GM23338 (cell line): ENCODE measurements around the gene NPLOC4. TPM values are rescaled to one million over a fixed set of nuclear protein-coding genes. Genes with fewer than 3 reads are reported as not detected.
A peak's percentile ranks its signal among the peaks of the same experiment; 100 is the strongest.

Experiments
- ATAC-seq: fragments of 200-7000 bp; cut with Tn5 transposase; 3 replicates; pipeline ENCODE4 v1.9.1; 2020
- DNase-seq: peaks from one replicate; pipeline ENCODE4 v3.0.0-alpha.2; 2015; ENCODE audit warnings: low spot score
- H2AFZ ChIP-seq: fragments of 200-600 bp; sonication (generic); 2 replicates; pipeline ENCODE4 v1.8.0; 2016; ENCODE audit warnings: antibody characterized with exemption, mild to moderate bottlenecking, moderate library complexity
- H3F3A ChIP-seq: fragments of 200-600 bp; sonication (generic); replicated peaks from 2 replicates; pipeline ENCODE4 v1.8.0; 2017; ENCODE audit warnings: antibody characterized with exemption, mixed run types, low read depth
- H3K27ac ChIP-seq: fragments of 200-600 bp; sonication (generic); 2 replicates; pipeline ENCODE4 v1.6.1; 2016; ENCODE audit warnings: low read depth
- H3K27me3 ChIP-seq: fragments of 200-600 bp; sonication (generic); 2 replicates; pipeline ENCODE4 v1.8.0; 2016; ENCODE audit warnings: mild to moderate bottlenecking, mixed run types, moderate library complexity; ENCODE audit not compliant: insufficient read depth
- H3K36me3 ChIP-seq: fragments of 200-600 bp; sonication (generic); 2 replicates; pipeline ENCODE4 v1.8.0; 2016; ENCODE audit warnings: mild to moderate bottlenecking; ENCODE audit not compliant: insufficient read depth
- H3K4me1 ChIP-seq: fragments of 200-600 bp; sonication (generic); 2 replicates; pipeline ENCODE4 v1.8.0; 2016; ENCODE audit warnings: mild to moderate bottlenecking, moderate library complexity; ENCODE audit not compliant: insufficient read depth
- H3K4me2 ChIP-seq: fragments of 200-600 bp; sonication (generic); 2 replicates; pipeline ENCODE4 v1.7.1; 2017; ENCODE audit warnings: mixed run types
- H3K4me3 ChIP-seq: fragments of 200-600 bp; sonication (generic); 2 replicates; pipeline ENCODE4 v1.6.1; 2016; ENCODE audit warnings: mixed run types
- H3K79me2 ChIP-seq: fragments of 200-600 bp; sonication (generic); replicated peaks from 2 replicates; pipeline ENCODE4 v1.8.0; 2017; ENCODE audit warnings: mild to moderate bottlenecking; ENCODE audit not compliant: insufficient read depth
- H3K9me2 ChIP-seq: fragments of 200-600 bp; sonication (generic); 2 replicates; pipeline ENCODE4 v1.8.0; 2017; ENCODE audit not compliant: insufficient read depth
- H4K20me1 ChIP-seq: fragments of 200-600 bp; sonication (generic); replicated peaks from 2 replicates; pipeline ENCODE4 v1.8.0; 2017; ENCODE audit warnings: mild to moderate bottlenecking; ENCODE audit not compliant: insufficient read depth
- H3K27ac Mint-ChIP-seq: 2 replicates; pipeline ENCODE4 v1.8.0; 2020; ENCODE audit warnings: inconsistent platforms, mild to moderate bottlenecking, moderate library complexity, mixed read lengths
- H3K27me3 Mint-ChIP-seq: 3 replicates; pipeline ENCODE4 v1.8.0; 2022; ENCODE audit warnings: low read depth, mild to moderate bottlenecking, moderate library complexity, mixed read lengths, inconsistent platforms; ENCODE audit not compliant: insufficient read depth, poor library complexity
- H3K36me3 Mint-ChIP-seq: 3 replicates; pipeline ENCODE4 v1.8.0; 2021; ENCODE audit warnings: low read depth, mild to moderate bottlenecking, inconsistent platforms, moderate library complexity, mixed read lengths
- H3K4me1 Mint-ChIP-seq: 3 replicates; pipeline ENCODE4 v1.8.0; 2020; ENCODE audit warnings: mild to moderate bottlenecking, inconsistent platforms, mixed read lengths
- H3K4me3 Mint-ChIP-seq: 3 replicates; pipeline ENCODE4 v1.8.0; 2021; ENCODE audit warnings: moderate library complexity, mild to moderate bottlenecking, inconsistent platforms, mixed read lengths
- H3K9me3 Mint-ChIP-seq: 3 replicates; pipeline ENCODE4 v1.8.0; 2020; ENCODE audit warnings: moderate library complexity, mild to moderate bottlenecking, inconsistent platforms, mixed read lengths
- CREB1 ChIP-seq: fragments of 250-450 bp; sonication (Bioruptor Pico); IDR thresholded peaks from 2 replicates; pipeline ENCODE4 v1.5.0; 2020; ENCODE audit warnings: low read depth, mild to moderate bottlenecking, moderate library complexity
- EZH2 ChIP-seq: fragments of 200-600 bp; sonication (generic); IDR thresholded peaks from one replicate; pipeline ENCODE4 v1.8.0; 2017; ENCODE audit warnings: antibody characterized with exemption, mild to moderate bottlenecking, low read depth; ENCODE audit not compliant: unreplicated experiment
- NANOG ChIP-seq: IDR thresholded peaks from 2 replicates; pipeline ENCODE4 v1.6.1; 2016; ENCODE audit warnings: antibody characterized with exemption, borderline replicate concordance
- POLR2AphosphoS5 ChIP-seq: IDR thresholded peaks from 2 replicates; pipeline ENCODE4 v1.6.1; 2016; ENCODE audit warnings: antibody characterized with exemption, low read depth
- STAT1 ChIP-seq: IDR thresholded peaks from one replicate; pipeline ENCODE4 v1.6.1; 2016; ENCODE audit warnings: antibody characterized with exemption; ENCODE audit not compliant: unreplicated experiment
- ZNF114 ChIP-seq: fragments of 250-450 bp; sonication (Bioruptor Pico); IDR thresholded peaks from 2 replicates; pipeline ENCODE4 v1.5.0; 2020; ENCODE audit warnings: mild to moderate bottlenecking, moderate library complexity
- polyA plus RNA-seq: library from polyadenylated mRNA; unstranded; fragments of >200 nt; fragmentation: Nextera tagmentation; extraction: Ambion mirVana; gene quantifications from 2 replicates; pipeline ENCODE4 v1.2.1, GENCODE V29; 2016
- total RNA-seq: library from RNA; depleted of rRNA; stranded (reverse); fragments of >200 nt; shearing (Covaris generic); gene quantifications from 2 replicates; pipeline ENCODE4 v1.2.3, GENCODE V29; 2014
- TF ChIP-seq, protein P1 (sequence below): IDR thresholded peaks from one replicate; pipeline ENCODE4 v1.6.1; 2018; ENCODE audit warnings: antibody characterized with exemption; ENCODE audit not compliant: unreplicated experiment
- TF ChIP-seq, protein P2 (sequence below): IDR thresholded peaks from 2 replicates; pipeline ENCODE4 v1.6.1; 2016; ENCODE audit warnings: antibody characterized with exemption
- TF ChIP-seq, protein P3 (sequence below): fragments of 250-450 bp; sonication (Bioruptor Pico); IDR thresholded peaks from 2 replicates; pipeline ENCODE4 v1.5.0; 2020; ENCODE audit warnings: mild to moderate bottlenecking, moderate library complexity
- TF ChIP-seq, protein P4 (sequence below), 2 experiments: fragments of 200-600 bp in 1 of 2; sonication (generic) in 1 of 2; conservative IDR thresholded peaks; 2 replicates each; pipeline versions ENCODE4 v1.5.1 to v1.6.1; 2016 to 2017; ENCODE audit warnings: antibody characterized with exemption in 2 of 2, low read depth in 2 of 2, mild to moderate bottlenecking in 2 of 2, moderate library complexity in 1 of 2

Gene NPLOC4
- total and polyA plus RNA-seq, 2 experiments from 2014 or later = 24.1 to 79.1 TPM

GRCh38 chr17:81552244-81553017 is 84.5 kb downstream of the NPLOC4 start, which contains the start of gene FAAP100:
Gene FAAP100, minus strand, starts transcription at chr17:81552353. Its CDS starts 23 bp downstream, at chr17:81552330.
- Histone ChIP-seq H3K9me2 (no peaks in the 10 kb centered on the region), H3K27ac (peak within 1 kb of the TSS; percentile 89), H3K4me3 (peak within 1 kb of the TSS; percentile 99), H3K27me3 (no peaks in the 10 kb centered on the region), H3K79me2 (peaks cover 23% of the 10 kb centered on the region), H4K20me1 (no peaks in the 10 kb centered on the region; the same call in 1 of the 2 replicates), H3K4me2 (peak within 1 kb of the TSS; percentile 97), H2AFZ (peak within 1 kb of the TSS; percentile 83), H3K4me1 (peaks cover 8% of the 10 kb centered on the region; the same call in 1 of the 2 replicates), H3K36me3 (no peaks in the 10 kb centered on the region; the same call in 1 of the 2 replicates), H3F3A (peaks cover 15% of the 10 kb centered on the region)
- Mint-ChIP-seq H3K27ac (peak within 1 kb of the TSS; percentile 94), H3K36me3 (peaks cover 36% of the 10 kb centered on the region), H3K4me1 (peaks cover 22% of the 10 kb centered on the region), H3K9me3 (no peaks in the 10 kb centered on the region), H3K4me3 (peak within 1 kb of the TSS; percentile 90), H3K27me3 (peaks cover 18% of the 10 kb centered on the region)
- DNase-seq (peak; percentile 90), ATAC-seq (peak; percentile 57)
- TF ChIP-seq CREB1 (CRISPR knock-in tag) (no peak), POLR2AphosphoS5 (peak; percentile 82), ZNF114 (CRISPR knock-in tag) (no peak), EZH2 (no peak), NANOG (no peak), STAT1 (no peak)
- TF ChIP-seq, protein P1, sequence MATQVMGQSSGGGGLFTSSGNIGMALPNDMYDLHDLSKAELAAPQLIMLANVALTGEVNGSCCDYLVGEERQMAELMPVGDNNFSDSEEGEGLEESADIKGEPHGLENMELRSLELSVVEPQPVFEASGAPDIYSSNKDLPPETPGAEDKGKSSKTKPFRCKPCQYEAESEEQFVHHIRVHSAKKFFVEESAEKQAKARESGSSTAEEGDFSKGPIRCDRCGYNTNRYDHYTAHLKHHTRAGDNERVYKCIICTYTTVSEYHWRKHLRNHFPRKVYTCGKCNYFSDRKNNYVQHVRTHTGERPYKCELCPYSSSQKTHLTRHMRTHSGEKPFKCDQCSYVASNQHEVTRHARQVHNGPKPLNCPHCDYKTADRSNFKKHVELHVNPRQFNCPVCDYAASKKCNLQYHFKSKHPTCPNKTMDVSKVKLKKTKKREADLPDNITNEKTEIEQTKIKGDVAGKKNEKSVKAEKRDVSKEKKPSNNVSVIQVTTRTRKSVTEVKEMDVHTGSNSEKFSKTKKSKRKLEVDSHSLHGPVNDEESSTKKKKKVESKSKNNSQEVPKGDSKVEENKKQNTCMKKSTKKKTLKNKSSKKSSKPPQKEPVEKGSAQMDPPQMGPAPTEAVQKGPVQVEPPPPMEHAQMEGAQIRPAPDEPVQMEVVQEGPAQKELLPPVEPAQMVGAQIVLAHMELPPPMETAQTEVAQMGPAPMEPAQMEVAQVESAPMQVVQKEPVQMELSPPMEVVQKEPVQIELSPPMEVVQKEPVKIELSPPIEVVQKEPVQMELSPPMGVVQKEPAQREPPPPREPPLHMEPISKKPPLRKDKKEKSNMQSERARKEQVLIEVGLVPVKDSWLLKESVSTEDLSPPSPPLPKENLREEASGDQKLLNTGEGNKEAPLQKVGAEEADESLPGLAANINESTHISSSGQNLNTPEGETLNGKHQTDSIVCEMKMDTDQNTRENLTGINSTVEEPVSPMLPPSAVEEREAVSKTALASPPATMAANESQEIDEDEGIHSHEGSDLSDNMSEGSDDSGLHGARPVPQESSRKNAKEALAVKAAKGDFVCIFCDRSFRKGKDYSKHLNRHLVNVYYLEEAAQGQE = no peak
- TF ChIP-seq, protein P2, sequence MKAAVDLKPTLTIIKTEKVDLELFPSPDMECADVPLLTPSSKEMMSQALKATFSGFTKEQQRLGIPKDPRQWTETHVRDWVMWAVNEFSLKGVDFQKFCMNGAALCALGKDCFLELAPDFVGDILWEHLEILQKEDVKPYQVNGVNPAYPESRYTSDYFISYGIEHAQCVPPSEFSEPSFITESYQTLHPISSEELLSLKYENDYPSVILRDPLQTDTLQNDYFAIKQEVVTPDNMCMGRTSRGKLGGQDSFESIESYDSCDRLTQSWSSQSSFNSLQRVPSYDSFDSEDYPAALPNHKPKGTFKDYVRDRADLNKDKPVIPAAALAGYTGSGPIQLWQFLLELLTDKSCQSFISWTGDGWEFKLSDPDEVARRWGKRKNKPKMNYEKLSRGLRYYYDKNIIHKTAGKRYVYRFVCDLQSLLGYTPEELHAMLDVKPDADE = peak; percentile 55; the same call in 1 of the 2 replicates
- TF ChIP-seq, protein P3, sequence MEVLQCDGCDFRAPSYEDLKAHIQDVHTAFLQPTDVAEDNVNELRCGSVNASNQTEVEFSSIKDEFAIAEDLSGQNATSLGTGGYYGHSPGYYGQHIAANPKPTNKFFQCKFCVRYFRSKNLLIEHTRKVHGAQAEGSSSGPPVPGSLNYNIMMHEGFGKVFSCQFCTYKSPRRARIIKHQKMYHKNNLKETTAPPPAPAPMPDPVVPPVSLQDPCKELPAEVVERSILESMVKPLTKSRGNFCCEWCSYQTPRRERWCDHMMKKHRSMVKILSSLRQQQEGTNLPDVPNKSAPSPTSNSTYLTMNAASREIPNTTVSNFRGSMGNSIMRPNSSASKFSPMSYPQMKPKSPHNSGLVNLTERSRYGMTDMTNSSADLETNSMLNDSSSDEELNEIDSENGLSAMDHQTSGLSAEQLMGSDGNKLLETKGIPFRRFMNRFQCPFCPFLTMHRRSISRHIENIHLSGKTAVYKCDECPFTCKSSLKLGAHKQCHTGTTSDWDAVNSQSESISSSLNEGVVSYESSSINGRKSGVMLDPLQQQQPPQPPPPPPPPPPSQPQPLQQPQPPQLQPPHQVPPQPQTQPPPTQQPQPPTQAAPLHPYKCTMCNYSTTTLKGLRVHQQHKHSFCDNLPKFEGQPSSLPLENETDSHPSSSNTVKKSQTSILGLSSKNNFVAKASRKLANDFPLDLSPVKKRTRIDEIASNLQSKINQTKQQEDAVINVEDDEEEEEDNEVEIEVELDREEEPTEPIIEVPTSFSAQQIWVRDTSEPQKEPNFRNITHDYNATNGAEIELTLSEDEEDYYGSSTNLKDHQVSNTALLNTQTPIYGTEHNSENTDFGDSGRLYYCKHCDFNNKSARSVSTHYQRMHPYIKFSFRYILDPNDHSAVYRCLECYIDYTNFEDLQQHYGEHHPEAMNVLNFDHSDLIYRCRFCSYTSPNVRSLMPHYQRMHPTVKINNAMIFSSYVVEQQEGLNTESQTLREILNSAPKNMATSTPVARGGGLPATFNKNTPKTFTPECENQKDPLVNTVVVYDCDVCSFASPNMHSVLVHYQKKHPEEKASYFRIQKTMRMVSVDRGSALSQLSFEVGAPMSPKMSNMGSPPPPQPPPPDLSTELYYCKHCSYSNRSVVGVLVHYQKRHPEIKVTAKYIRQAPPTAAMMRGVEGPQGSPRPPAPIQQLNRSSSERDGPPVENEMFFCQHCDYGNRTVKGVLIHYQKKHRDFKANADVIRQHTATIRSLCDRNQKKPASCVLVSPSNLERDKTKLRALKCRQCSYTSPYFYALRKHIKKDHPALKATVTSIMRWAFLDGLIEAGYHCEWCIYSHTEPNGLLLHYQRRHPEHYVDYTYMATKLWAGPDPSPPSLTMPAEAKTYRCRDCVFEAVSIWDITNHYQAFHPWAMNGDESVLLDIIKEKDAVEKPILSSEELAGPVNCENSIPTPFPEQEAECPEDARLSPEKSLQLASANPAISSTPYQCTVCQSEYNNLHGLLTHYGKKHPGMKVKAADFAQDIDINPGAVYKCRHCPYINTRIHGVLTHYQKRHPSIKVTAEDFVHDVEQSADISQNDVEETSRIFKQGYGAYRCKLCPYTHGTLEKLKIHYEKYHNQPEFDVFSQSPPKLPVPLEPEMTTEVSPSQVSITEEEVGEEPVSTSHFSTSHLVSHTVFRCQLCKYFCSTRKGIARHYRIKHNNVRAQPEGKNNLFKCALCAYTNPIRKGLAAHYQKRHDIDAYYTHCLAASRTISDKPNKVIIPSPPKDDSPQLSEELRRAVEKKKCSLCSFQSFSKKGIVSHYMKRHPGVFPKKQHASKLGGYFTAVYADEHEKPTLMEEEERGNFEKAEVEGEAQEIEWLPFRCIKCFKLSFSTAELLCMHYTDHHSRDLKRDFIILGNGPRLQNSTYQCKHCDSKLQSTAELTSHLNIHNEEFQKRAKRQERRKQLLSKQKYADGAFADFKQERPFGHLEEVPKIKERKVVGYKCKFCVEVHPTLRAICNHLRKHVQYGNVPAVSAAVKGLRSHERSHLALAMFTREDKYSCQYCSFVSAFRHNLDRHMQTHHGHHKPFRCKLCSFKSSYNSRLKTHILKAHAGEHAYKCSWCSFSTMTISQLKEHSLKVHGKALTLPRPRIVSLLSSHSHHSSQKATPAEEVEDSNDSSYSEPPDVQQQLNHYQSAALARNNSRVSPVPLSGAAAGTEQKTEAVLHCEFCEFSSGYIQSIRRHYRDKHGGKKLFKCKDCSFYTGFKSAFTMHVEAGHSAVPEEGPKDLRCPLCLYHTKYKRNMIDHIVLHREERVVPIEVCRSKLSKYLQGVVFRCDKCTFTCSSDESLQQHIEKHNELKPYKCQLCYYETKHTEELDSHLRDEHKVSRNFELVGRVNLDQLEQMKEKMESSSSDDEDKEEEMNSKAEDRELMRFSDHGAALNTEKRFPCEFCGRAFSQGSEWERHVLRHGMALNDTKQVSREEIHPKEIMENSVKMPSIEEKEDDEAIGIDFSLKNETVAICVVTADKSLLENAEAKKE (CRISPR knock-in tag) = no peak
- TF ChIP-seq, protein P4, sequence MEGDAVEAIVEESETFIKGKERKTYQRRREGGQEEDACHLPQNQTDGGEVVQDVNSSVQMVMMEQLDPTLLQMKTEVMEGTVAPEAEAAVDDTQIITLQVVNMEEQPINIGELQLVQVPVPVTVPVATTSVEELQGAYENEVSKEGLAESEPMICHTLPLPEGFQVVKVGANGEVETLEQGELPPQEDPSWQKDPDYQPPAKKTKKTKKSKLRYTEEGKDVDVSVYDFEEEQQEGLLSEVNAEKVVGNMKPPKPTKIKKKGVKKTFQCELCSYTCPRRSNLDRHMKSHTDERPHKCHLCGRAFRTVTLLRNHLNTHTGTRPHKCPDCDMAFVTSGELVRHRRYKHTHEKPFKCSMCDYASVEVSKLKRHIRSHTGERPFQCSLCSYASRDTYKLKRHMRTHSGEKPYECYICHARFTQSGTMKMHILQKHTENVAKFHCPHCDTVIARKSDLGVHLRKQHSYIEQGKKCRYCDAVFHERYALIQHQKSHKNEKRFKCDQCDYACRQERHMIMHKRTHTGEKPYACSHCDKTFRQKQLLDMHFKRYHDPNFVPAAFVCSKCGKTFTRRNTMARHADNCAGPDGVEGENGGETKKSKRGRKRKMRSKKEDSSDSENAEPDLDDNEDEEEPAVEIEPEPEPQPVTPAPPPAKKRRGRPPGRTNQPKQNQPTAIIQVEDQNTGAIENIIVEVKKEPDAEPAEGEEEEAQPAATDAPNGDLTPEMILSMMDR (conservative IDR thresholded peaks at IDR 0.05; ENCODE audit: low read depth in 2 of 2) = no peak
